ENCODE data around the gene SCAP. TPM values are rescaled to one million over a fixed set of nuclear protein-coding genes. Genes with fewer than 3 reads are reported as not detected.

Gene SCAP
- total RNA-seq, 1 experiment from 2014 or later: 67.6 TPM

GRCh38 chr3:47419083-47420043, 56.4 kb downstream of the SCAP start:
- Histone ChIP-seq H3K9me2 (ENCODE audit: insufficient read depth) (no peaks in the 10 kb centered on the region), H4K20me1 (ENCODE audit: insufficient read depth) (no peaks in the 10 kb centered on the region), H3K4me1 (ENCODE audit: control insufficient read depth in 1 of 2, insufficient read depth in 2 of 2, low read length in 2 of 2) (peaks cover 5 to 17% of the 10 kb centered on the region in 2 experiments; a peak in 2 of 4 replicates), H3K9me3 (ENCODE audit: control insufficient read depth in 1 of 2, insufficient read depth in 1 of 2, low read depth in 1 of 2, low read length in 2 of 2) (no peaks in the 10 kb centered on the region), H3K9ac (ENCODE audit: low read length) (no peak overlapping the region), H3K27ac (ENCODE audit: low read depth, low read length) (no peak overlapping the region), H3K4me3 (replicated peaks in 1 of 2; ENCODE audit: low read depth in 1 of 2, low read length in 2 of 2) (no peak overlapping the region), H3K79me2 (ENCODE audit: insufficient read depth, low read length) (no peaks in the 10 kb centered on the region), H3K27me3 (ENCODE audit: insufficient read depth, low read length) (no peaks in the 10 kb centered on the region), H2AFZ (ENCODE audit: low read depth, low read length, poor library complexity, severe bottlenecking) (no peak overlapping the region), H3K36me3 (ENCODE audit: control insufficient read depth in 1 of 2, insufficient read depth in 2 of 2, low read length in 2 of 2) (peaks cover 6 to 21% of the 10 kb centered on the region in 2 experiments; a peak in 2 of 4 replicates), H3K4me2 (ENCODE audit: low read length) (no peak overlapping the region)
- no TSS peak for BruUV-seq (replicated peaks)
- intact Hi-C loops (cut with micrococcal nuclease): loop anchor here (2.0 to 5.0 kb wide), 2 partner anchors 368 to 731 kb away; no protein-coding TSS in a partner anchor
- DNase-seq (ENCODE audit: low read depth, low spot score): no peak
- CTCF ChIA-PET: no interaction called here
- RAD21 ChIA-PET (ENCODE audit: low non-redundant PET in 1 of 2, low total read pairs in 2 of 2, uncharacterized antibody in 2 of 2, unreplicated experiment in 2 of 2): no interaction called here
- TF ChIP-seq CBX3 (IDR thresholded peaks at IDR 0.05; ENCODE audit: low read depth) (no peak), SP1 (IDR thresholded peaks at IDR 0.05; ENCODE audit: low read depth) (no peak), EZH2 (IDR thresholded peaks at IDR 0.05) (no peak), ZFX (IDR thresholded peaks at IDR 0.05) (no peak), EGR1 (IDR thresholded peaks at IDR 0.05; ENCODE audit: low read depth) (no peak), JUND (IDR thresholded peaks at IDR 0.05) (no peak), CEBPB (IDR thresholded peaks at IDR 0.05; ENCODE audit: low read depth) (no peak), MAX (IDR thresholded peaks at IDR 0.05) (no peak), TCF7L2 (IDR thresholded peaks at IDR 0.05; ENCODE audit: borderline replicate concordance, extremely low read depth, insufficient read depth, insufficient read length) (no peak), FOSL1 (IDR thresholded peaks at IDR 0.05; ENCODE audit: low read depth) (no peak), ELF1 (IDR thresholded peaks at IDR 0.05; ENCODE audit: borderline replicate concordance, low read depth) (no peak)
- POLR2A ChIA-PET: no interaction called here
- no peak for ATAC-seq

Data from HCT116 (cell line).